GM23338 (cell line): ENCODE data around the gene PRG3. TPM values are rescaled to one million over a fixed set of nuclear protein-coding genes. Genes with fewer than 3 reads are reported as not detected.
A peak's percentile ranks its signal among the peaks of the same experiment; 100 is the strongest.

Source experiments
- ATAC-seq: fragments of 200-7000 bp; cut with Tn5 transposase; 3 replicates; pipeline ENCODE4 v1.9.1; 2020
- DNase-seq: peaks from one replicate; pipeline ENCODE4 v3.0.0-alpha.2; 2015; ENCODE audit warnings: low spot score
- H2AFZ ChIP-seq: fragments of 200-600 bp; sonication (generic); 2 replicates; pipeline ENCODE4 v1.8.0; 2016; ENCODE audit warnings: antibody characterized with exemption, mild to moderate bottlenecking, moderate library complexity
- H3F3A ChIP-seq: fragments of 200-600 bp; sonication (generic); replicated peaks from 2 replicates; pipeline ENCODE4 v1.8.0; 2017; ENCODE audit warnings: antibody characterized with exemption, mixed run types, low read depth
- H3K27ac ChIP-seq: fragments of 200-600 bp; sonication (generic); 2 replicates; pipeline ENCODE4 v1.6.1; 2016; ENCODE audit warnings: low read depth
- H3K27me3 ChIP-seq: fragments of 200-600 bp; sonication (generic); 2 replicates; pipeline ENCODE4 v1.8.0; 2016; ENCODE audit warnings: mild to moderate bottlenecking, mixed run types, moderate library complexity; ENCODE audit not compliant: insufficient read depth
- H3K36me3 ChIP-seq: fragments of 200-600 bp; sonication (generic); 2 replicates; pipeline ENCODE4 v1.8.0; 2016; ENCODE audit warnings: mild to moderate bottlenecking; ENCODE audit not compliant: insufficient read depth
- H3K4me1 ChIP-seq: fragments of 200-600 bp; sonication (generic); 2 replicates; pipeline ENCODE4 v1.8.0; 2016; ENCODE audit warnings: mild to moderate bottlenecking, moderate library complexity; ENCODE audit not compliant: insufficient read depth
- H3K4me2 ChIP-seq: fragments of 200-600 bp; sonication (generic); 2 replicates; pipeline ENCODE4 v1.7.1; 2017; ENCODE audit warnings: mixed run types
- H3K4me3 ChIP-seq: fragments of 200-600 bp; sonication (generic); 2 replicates; pipeline ENCODE4 v1.6.1; 2016; ENCODE audit warnings: mixed run types
- H3K79me2 ChIP-seq: fragments of 200-600 bp; sonication (generic); replicated peaks from 2 replicates; pipeline ENCODE4 v1.8.0; 2017; ENCODE audit warnings: mild to moderate bottlenecking; ENCODE audit not compliant: insufficient read depth
- H3K9me2 ChIP-seq: fragments of 200-600 bp; sonication (generic); 2 replicates; pipeline ENCODE4 v1.8.0; 2017; ENCODE audit not compliant: insufficient read depth
- H4K20me1 ChIP-seq: fragments of 200-600 bp; sonication (generic); replicated peaks from 2 replicates; pipeline ENCODE4 v1.8.0; 2017; ENCODE audit warnings: mild to moderate bottlenecking; ENCODE audit not compliant: insufficient read depth
- H3K27ac Mint-ChIP-seq: 2 replicates; pipeline ENCODE4 v1.8.0; 2020; ENCODE audit warnings: inconsistent platforms, mild to moderate bottlenecking, moderate library complexity, mixed read lengths
- H3K27me3 Mint-ChIP-seq: 3 replicates; pipeline ENCODE4 v1.8.0; 2022; ENCODE audit warnings: low read depth, mild to moderate bottlenecking, moderate library complexity, mixed read lengths, inconsistent platforms; ENCODE audit not compliant: insufficient read depth, poor library complexity
- H3K36me3 Mint-ChIP-seq: 3 replicates; pipeline ENCODE4 v1.8.0; 2021; ENCODE audit warnings: low read depth, mild to moderate bottlenecking, inconsistent platforms, moderate library complexity, mixed read lengths
- H3K4me1 Mint-ChIP-seq: 3 replicates; pipeline ENCODE4 v1.8.0; 2020; ENCODE audit warnings: mild to moderate bottlenecking, inconsistent platforms, mixed read lengths
- H3K4me3 Mint-ChIP-seq: 3 replicates; pipeline ENCODE4 v1.8.0; 2021; ENCODE audit warnings: moderate library complexity, mild to moderate bottlenecking, inconsistent platforms, mixed read lengths
- H3K9me3 Mint-ChIP-seq: 3 replicates; pipeline ENCODE4 v1.8.0; 2020; ENCODE audit warnings: moderate library complexity, mild to moderate bottlenecking, inconsistent platforms, mixed read lengths
- CREB1 ChIP-seq: fragments of 250-450 bp; sonication (Bioruptor Pico); IDR thresholded peaks from 2 replicates; pipeline ENCODE4 v1.5.0; 2020; ENCODE audit warnings: low read depth, mild to moderate bottlenecking, moderate library complexity
- EZH2 ChIP-seq: fragments of 200-600 bp; sonication (generic); IDR thresholded peaks from one replicate; pipeline ENCODE4 v1.8.0; 2017; ENCODE audit warnings: antibody characterized with exemption, mild to moderate bottlenecking, low read depth; ENCODE audit not compliant: unreplicated experiment
- JUNB ChIP-seq: IDR thresholded peaks from one replicate; pipeline ENCODE4 v1.6.1; 2016; ENCODE audit warnings: antibody characterized with exemption; ENCODE audit not compliant: unreplicated experiment
- NANOG ChIP-seq: IDR thresholded peaks from 2 replicates; pipeline ENCODE4 v1.6.1; 2016; ENCODE audit warnings: antibody characterized with exemption, borderline replicate concordance
- STAT1 ChIP-seq: IDR thresholded peaks from one replicate; pipeline ENCODE4 v1.6.1; 2016; ENCODE audit warnings: antibody characterized with exemption; ENCODE audit not compliant: unreplicated experiment
- ZNF331 ChIP-seq: fragments of 250-450 bp; sonication (Bioruptor Pico); IDR thresholded peaks from 2 replicates; pipeline ENCODE4 v1.5.0; 2020; ENCODE audit warnings: low read depth, mild to moderate bottlenecking, moderate library complexity
- polyA plus RNA-seq: library from polyadenylated mRNA; unstranded; fragments of >200 nt; fragmentation: Nextera tagmentation; extraction: Ambion mirVana; gene quantifications from 2 replicates; pipeline ENCODE4 v1.2.1, GENCODE V29; 2016
- total RNA-seq: library from RNA; depleted of rRNA; stranded (reverse); fragments of >200 nt; shearing (Covaris generic); gene quantifications from 2 replicates; pipeline ENCODE4 v1.2.3, GENCODE V29; 2014
- TF ChIP-seq, protein P1 (sequence below): fragments of 250-450 bp; sonication (Bioruptor Pico); IDR thresholded peaks from 2 replicates; pipeline ENCODE4 v1.5.0; 2020; ENCODE audit warnings: mild to moderate bottlenecking, moderate library complexity
- TF ChIP-seq, protein P2 (sequence below), 2 experiments: fragments of 200-600 bp in 1 of 2; sonication (generic) in 1 of 2; conservative IDR thresholded peaks; 2 replicates each; pipeline versions ENCODE4 v1.5.1 to v1.6.1; 2016 to 2017; ENCODE audit warnings: antibody characterized with exemption in 2 of 2, low read depth in 2 of 2, mild to moderate bottlenecking in 2 of 2, moderate library complexity in 1 of 2
- TF ChIP-seq, protein P3 (sequence below): IDR thresholded peaks from 2 replicates; pipeline ENCODE4 v1.6.1; 2016; ENCODE audit warnings: antibody characterized with exemption

Gene PRG3
- total and polyA plus RNA-seq, 2 experiments from 2014 or later = not detected

DNA sequence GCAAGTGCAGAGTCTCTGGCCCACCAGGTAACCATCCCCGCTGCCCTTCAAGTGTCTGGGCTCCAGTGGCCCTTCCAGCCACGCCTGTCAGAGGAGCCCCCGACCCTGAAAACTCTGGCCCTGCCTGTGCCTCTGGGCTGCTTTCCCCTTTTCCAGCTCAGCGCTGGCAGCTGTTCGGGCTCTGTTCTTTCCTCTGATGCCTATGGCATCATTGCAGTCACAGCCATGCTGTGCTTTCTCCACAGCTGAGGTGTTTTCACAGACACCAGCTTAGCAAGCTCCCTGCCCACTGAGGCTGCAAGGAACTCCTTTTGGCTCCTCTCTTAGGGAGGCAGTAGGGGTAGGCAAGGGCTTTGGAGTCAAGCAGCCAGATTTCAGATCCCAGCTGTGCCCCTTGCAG is 21.6 kb downstream of the PRG3 start:
- Histone ChIP-seq H3K27me3 (no peaks in the 10 kb centered on the region), H4K20me1 (no peaks in the 10 kb centered on the region), H3K4me3 (no peak overlapping the region), H3K4me1 (no peaks in the 10 kb centered on the region), H3K9me2 (no peaks in the 10 kb centered on the region), H3K4me2 (no peak overlapping the region), H3K36me3 (no peaks in the 10 kb centered on the region), H3F3A (no peaks in the 10 kb centered on the region), H2AFZ (no peak overlapping the region), H3K79me2 (no peaks in the 10 kb centered on the region), H3K27ac (no peak overlapping the region)
- no peak for TF ChIP-seq NANOG
- H3K36me3 Mint-ChIP-seq = no peaks in the 10 kb centered on the region
- H3K27me3 Mint-ChIP-seq = no peaks in the 10 kb centered on the region
- H3K4me3 Mint-ChIP-seq = no peak overlapping the region
- H3K27ac Mint-ChIP-seq = no peak overlapping the region
- peaks cover 4% of the 10 kb centered on the region; the same call in 1 of the 3 replicates for H3K4me1 Mint-ChIP-seq
- ATAC-seq (no peak; the same call in 2 of the 3 replicates), DNase-seq (no peak)
- H3K9me3 Mint-ChIP-seq = no peaks in the 10 kb centered on the region

DNA sequence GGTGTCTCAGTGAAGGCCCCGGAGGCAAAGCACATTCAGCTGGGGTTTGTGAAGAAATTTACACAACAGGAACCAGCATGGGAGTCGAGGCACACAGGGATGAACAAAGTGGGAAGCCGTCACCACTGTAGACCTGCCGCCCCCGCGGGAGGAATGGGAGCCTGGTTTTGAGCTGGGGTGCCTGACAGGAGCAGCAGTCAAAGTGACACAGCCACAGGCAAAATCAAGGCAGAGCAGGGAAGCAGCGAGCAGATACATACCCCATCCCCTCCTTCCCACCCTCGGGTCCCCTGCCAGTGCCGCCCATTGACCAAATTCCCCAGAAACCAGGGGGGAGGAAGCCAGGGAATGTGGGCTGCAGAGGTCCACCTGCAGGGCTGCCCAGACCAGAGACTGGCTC is 22.0 kb downstream of the PRG3 start:
- Histone ChIP-seq H3K9me2 (no peaks in the 10 kb centered on the region), H4K20me1 (no peaks in the 10 kb centered on the region)
- ATAC-seq = peak; percentile 38; the same call in 2 of the 3 replicates

More for the DNA sequence above, 22.0 kb downstream of the PRG3 start:
- Mint-ChIP-seq H3K9me3 (no peaks in the 10 kb centered on the region), H3K36me3 (no peaks in the 10 kb centered on the region), H3K27me3 (no peaks in the 10 kb centered on the region), H3K4me3 (no peak overlapping the region), H3K27ac (no peak overlapping the region), H3K4me1 (peaks cover 4% of the 10 kb centered on the region; the same call in 1 of the 3 replicates)
- Histone ChIP-seq H3F3A (no peaks in the 10 kb centered on the region), H3K4me3 (no peak overlapping the region), H3K4me2 (no peak overlapping the region), H3K79me2 (no peaks in the 10 kb centered on the region), H3K36me3 (no peaks in the 10 kb centered on the region), H3K27ac (no peak overlapping the region), H3K4me1 (0 out of 2 replicates have a peak, but pooled peaks cover 2% of the 10 kb centered on the region), H2AFZ (no peak overlapping the region), H3K27me3 (no peaks in the 10 kb centered on the region)
- TF ChIP-seq, protein P1, sequence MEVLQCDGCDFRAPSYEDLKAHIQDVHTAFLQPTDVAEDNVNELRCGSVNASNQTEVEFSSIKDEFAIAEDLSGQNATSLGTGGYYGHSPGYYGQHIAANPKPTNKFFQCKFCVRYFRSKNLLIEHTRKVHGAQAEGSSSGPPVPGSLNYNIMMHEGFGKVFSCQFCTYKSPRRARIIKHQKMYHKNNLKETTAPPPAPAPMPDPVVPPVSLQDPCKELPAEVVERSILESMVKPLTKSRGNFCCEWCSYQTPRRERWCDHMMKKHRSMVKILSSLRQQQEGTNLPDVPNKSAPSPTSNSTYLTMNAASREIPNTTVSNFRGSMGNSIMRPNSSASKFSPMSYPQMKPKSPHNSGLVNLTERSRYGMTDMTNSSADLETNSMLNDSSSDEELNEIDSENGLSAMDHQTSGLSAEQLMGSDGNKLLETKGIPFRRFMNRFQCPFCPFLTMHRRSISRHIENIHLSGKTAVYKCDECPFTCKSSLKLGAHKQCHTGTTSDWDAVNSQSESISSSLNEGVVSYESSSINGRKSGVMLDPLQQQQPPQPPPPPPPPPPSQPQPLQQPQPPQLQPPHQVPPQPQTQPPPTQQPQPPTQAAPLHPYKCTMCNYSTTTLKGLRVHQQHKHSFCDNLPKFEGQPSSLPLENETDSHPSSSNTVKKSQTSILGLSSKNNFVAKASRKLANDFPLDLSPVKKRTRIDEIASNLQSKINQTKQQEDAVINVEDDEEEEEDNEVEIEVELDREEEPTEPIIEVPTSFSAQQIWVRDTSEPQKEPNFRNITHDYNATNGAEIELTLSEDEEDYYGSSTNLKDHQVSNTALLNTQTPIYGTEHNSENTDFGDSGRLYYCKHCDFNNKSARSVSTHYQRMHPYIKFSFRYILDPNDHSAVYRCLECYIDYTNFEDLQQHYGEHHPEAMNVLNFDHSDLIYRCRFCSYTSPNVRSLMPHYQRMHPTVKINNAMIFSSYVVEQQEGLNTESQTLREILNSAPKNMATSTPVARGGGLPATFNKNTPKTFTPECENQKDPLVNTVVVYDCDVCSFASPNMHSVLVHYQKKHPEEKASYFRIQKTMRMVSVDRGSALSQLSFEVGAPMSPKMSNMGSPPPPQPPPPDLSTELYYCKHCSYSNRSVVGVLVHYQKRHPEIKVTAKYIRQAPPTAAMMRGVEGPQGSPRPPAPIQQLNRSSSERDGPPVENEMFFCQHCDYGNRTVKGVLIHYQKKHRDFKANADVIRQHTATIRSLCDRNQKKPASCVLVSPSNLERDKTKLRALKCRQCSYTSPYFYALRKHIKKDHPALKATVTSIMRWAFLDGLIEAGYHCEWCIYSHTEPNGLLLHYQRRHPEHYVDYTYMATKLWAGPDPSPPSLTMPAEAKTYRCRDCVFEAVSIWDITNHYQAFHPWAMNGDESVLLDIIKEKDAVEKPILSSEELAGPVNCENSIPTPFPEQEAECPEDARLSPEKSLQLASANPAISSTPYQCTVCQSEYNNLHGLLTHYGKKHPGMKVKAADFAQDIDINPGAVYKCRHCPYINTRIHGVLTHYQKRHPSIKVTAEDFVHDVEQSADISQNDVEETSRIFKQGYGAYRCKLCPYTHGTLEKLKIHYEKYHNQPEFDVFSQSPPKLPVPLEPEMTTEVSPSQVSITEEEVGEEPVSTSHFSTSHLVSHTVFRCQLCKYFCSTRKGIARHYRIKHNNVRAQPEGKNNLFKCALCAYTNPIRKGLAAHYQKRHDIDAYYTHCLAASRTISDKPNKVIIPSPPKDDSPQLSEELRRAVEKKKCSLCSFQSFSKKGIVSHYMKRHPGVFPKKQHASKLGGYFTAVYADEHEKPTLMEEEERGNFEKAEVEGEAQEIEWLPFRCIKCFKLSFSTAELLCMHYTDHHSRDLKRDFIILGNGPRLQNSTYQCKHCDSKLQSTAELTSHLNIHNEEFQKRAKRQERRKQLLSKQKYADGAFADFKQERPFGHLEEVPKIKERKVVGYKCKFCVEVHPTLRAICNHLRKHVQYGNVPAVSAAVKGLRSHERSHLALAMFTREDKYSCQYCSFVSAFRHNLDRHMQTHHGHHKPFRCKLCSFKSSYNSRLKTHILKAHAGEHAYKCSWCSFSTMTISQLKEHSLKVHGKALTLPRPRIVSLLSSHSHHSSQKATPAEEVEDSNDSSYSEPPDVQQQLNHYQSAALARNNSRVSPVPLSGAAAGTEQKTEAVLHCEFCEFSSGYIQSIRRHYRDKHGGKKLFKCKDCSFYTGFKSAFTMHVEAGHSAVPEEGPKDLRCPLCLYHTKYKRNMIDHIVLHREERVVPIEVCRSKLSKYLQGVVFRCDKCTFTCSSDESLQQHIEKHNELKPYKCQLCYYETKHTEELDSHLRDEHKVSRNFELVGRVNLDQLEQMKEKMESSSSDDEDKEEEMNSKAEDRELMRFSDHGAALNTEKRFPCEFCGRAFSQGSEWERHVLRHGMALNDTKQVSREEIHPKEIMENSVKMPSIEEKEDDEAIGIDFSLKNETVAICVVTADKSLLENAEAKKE (CRISPR knock-in tag) = no peak
- no peak for TF ChIP-seq EZH2
- no peak for TF ChIP-seq CREB1 (CRISPR knock-in tag)
- TF ChIP-seq, protein P2, sequence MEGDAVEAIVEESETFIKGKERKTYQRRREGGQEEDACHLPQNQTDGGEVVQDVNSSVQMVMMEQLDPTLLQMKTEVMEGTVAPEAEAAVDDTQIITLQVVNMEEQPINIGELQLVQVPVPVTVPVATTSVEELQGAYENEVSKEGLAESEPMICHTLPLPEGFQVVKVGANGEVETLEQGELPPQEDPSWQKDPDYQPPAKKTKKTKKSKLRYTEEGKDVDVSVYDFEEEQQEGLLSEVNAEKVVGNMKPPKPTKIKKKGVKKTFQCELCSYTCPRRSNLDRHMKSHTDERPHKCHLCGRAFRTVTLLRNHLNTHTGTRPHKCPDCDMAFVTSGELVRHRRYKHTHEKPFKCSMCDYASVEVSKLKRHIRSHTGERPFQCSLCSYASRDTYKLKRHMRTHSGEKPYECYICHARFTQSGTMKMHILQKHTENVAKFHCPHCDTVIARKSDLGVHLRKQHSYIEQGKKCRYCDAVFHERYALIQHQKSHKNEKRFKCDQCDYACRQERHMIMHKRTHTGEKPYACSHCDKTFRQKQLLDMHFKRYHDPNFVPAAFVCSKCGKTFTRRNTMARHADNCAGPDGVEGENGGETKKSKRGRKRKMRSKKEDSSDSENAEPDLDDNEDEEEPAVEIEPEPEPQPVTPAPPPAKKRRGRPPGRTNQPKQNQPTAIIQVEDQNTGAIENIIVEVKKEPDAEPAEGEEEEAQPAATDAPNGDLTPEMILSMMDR (conservative IDR thresholded peaks at IDR 0.05; ENCODE audit: low read depth in 2 of 2) = no peak
- TF ChIP-seq, protein P3, sequence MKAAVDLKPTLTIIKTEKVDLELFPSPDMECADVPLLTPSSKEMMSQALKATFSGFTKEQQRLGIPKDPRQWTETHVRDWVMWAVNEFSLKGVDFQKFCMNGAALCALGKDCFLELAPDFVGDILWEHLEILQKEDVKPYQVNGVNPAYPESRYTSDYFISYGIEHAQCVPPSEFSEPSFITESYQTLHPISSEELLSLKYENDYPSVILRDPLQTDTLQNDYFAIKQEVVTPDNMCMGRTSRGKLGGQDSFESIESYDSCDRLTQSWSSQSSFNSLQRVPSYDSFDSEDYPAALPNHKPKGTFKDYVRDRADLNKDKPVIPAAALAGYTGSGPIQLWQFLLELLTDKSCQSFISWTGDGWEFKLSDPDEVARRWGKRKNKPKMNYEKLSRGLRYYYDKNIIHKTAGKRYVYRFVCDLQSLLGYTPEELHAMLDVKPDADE = no peak
- no peak for TF ChIP-seq STAT1
- no peak for TF ChIP-seq ZNF331
- TF ChIP-seq JUNB = no peak
- no peak for DNase-seq
